GM10266 (cell line): ENCODE results near the gene VRK3.
A peak's percentile ranks its signal among the peaks of the same experiment; 100 is the strongest.
"Not testable (repeated sequence)": the region's sequence is repeated elsewhere in the genome, so short reads cannot be mapped to it uniquely, and the experiment has no call there.

Source experiments
- DNase-seq: peaks from one replicate; pipeline ENCODE4 v3.0.0; 2012; ENCODE audit errors: extremely low spot score
- TF ChIP-seq, protein P1 (sequence below): IDR thresholded peaks from 2 replicates; pipeline ENCODE4 v1.5.1; 2012; ENCODE audit warnings: mild to moderate bottlenecking, low read depth; ENCODE audit not compliant: control insufficient read depth, insufficient read depth; ENCODE audit errors: missing control alignments

The VRK3 gene

DNA sequence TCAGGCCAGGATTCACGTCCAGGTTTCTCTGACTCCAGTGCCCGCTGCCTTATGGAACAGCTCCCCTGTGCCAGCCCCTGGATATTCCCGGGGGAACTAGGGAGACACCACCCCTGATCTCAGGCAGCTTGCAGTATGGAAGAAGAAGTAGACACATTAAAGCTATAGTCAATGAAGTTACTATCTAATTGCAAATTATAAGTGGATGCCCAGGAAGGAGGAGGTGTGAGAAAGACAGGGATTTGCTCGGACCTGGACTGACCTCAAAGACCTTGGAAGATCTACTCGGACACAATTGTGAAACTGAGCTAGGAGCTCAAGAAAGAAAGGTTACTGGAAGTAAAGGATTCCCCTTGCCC, 74.6 kb downstream of the VRK3 start:
- no peak for DNase-seq
- TF ChIP-seq, protein P1, sequence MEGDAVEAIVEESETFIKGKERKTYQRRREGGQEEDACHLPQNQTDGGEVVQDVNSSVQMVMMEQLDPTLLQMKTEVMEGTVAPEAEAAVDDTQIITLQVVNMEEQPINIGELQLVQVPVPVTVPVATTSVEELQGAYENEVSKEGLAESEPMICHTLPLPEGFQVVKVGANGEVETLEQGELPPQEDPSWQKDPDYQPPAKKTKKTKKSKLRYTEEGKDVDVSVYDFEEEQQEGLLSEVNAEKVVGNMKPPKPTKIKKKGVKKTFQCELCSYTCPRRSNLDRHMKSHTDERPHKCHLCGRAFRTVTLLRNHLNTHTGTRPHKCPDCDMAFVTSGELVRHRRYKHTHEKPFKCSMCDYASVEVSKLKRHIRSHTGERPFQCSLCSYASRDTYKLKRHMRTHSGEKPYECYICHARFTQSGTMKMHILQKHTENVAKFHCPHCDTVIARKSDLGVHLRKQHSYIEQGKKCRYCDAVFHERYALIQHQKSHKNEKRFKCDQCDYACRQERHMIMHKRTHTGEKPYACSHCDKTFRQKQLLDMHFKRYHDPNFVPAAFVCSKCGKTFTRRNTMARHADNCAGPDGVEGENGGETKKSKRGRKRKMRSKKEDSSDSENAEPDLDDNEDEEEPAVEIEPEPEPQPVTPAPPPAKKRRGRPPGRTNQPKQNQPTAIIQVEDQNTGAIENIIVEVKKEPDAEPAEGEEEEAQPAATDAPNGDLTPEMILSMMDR = no peak

DNA sequence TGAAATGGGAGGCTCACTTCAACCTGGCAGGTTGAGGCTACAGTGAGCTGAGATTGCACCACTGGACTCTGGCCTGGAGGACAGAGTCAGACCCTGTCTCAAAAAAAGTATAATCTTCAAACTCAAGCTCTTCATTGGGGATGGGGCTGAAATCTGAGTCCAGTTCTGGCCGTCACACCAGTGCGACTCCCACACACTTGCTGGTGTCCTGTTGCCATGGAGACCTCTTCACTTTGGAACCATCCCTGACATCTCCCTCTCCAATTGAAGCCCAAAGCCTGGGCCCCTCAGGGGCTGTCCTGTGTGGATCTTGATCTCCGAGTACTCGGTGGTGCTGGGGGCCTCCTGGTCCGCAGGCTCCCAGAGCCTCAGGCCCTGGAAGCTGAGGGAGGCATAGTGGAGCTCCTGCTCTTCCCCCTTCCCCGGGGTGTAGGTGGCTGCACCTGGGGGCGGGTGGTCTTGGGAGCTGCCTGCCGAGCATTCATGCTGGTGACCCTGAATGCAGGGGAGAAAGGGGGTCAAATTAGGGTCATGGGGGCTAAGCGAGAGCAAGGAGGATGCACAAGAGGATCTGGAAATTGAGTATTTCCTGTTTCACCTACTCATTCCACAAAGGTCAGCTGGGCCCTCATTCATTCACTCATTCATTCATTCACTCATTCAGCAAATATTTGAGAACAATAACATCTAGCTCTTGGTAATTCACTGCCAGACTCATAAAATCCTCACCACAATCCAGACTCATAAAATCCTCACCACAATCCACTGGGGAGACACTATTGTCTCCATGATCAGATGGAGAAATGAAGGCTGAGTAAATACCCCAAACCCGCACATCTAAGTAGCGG, 75.2 kb downstream of the VRK3 start:
- no peak for DNase-seq
- TF ChIP-seq, protein P1 = no peak

DNA sequence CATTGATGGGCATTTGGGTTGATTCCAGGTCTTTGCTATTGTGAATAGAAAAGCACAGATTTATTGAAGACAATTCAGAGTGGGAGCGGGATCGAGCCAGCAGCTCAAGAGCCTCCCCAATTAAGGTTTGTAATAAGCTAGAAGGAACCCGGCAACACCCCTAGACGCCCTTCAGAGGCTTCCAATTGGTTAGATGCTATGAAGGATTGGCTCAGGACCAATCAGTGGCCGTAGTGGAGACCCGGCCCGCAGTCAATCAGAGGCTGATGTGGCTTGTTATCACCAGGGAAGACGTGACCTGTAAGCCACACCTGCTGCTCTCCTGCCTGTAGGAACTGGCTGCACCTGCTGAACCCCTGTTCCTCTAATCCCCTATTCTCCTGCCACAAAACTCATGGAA, 78.8 kb downstream of the VRK3 start:
- DNase-seq = no peak
- TF ChIP-seq, protein P1 = no peak

DNA sequence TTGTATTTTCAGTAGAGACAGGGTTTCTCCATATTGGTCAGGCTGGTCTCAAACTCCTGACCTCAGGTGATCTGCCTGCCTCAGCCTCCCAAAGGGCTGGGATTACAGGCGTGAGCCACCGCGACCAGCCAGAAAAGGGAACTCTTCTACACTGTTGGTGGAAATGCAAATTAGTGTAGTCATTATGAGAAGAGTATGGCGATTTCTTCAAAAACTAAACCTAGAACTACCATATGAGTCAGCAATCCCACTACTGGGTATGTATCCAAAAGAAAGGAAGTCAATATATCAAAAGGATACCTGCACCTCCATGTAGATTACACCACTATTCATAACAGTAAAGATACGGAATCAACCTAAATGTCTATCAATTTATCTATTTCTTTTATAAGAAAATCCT, 80.6 kb downstream of the VRK3 start:
- not testable (repeated sequence) for DNase-seq

DNA sequence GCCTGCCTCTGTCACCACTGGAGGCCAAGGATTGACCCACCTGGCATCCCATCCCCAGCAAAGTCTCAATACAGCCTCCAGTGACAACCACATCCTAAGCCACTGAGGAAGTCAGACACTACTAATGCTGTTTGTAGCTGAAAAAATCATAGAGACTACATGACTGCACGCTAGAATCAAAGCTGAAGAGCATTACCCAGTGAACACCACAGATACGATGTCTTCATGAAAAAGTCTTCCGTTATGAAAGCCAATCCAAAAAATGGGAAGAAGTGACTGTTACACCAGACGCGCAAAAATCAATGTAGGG, 84.7 kb downstream of the VRK3 start:
- no peak for DNase-seq
- TF ChIP-seq, protein P1 = no peak

DNA sequence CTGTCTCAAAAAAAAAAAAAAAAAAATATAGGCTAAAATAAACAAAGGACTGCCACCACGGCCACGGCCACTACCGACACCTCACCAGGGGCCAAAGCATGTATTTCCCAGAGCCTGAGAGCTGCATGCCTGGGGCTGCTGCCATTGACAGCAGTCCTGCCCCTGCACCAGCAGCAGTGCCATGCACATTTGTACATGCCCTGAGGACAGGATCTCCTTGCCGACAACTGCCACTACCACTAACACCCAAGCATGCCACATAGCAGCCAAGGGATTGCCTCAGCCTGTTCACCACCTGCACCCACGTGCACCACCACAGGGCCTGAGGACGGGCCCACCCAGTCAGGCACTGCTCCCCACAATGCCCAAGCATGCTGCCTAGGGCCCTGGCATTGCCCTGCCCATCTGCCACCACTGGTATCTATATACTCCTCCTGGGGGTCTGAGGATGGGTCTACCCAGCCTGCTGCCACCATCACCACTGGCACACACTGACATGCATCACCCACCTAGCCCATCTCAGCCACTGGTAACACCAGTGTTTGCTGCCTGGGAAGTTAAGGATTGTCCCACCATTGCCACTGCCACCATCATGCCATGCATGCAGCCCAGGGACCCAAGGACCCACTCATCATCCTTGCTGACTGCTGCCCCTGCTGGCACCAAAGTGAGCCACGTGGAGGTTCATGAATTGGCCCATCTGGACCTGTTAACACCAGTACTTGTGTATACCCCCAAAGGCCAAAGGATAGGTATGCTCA, 85.3 kb downstream of the VRK3 start:
- DNase-seq = no peak
- TF ChIP-seq, protein P1 = peak; percentile 9

DNA sequence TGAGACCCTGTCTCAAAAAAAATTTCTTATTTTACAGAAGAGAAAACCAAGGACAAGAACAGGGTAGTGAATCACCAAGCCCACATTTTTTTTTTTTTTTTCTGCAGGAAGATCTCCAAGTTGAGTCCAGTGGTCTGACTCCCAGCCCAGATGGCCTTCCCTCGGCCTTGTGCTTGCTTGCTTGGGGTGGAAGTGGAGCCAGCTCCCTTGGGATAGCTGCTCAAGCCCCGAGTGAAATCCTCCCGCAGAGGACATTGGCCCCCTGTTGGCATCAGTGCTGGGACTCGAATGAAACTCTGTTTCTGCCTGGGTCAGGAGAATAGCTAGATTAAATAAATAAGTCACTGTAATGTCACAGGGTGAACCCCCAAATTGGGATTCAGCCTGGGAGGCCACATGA, 86.5 kb downstream of the VRK3 start:
- no peak for DNase-seq
- TF ChIP-seq, protein P1 = no peak
